GM21447 (cell line): ENCODE measurements around the gene ELF5.

Source experiments
- ATAC-seq: cut with Tn5 transposase; IDR thresholded peaks from one replicate; pipeline ENCODE4 v1.9.1; 2021; ENCODE audit not compliant: unreplicated experiment

ELF5 gene

DNA sequence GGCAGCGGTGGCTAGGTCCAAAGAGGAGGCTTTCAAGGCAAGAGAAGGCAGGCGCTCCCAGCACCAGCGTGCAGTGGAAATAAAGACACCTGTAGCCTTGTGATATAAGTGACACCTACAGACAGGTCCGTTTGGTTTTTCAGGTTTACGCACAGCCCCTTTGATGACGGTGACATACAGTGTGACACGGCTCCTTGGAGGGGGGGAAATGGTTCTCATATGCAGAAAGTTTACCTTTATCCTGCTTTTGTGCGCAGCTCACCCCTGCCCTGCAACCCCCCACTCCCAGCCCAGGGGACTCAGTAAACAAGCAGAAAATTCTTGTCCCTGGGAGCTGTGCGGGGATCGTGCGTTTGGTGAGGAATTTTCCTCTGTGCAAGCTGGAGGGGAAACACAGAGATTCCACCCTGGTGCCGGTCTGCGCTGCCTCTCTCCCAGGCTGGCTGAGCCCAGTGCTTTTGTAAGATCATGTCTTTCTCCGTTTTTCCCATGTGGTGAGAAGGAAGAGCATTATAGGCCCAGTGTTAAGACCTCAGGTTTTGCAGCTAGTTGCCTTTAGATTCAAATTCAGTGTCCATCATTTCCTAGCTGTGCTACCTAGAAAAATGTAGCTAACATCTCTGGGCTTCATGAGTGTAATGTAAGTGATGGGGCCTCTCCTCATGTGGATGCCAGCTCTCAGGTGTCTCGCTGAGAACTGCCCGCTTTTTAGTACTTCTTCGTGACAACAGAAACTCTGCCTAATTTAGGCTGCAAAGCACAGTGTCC lies at the start of gene ELF5:
TSS of gene ELF5 (minus strand) at position 113 of the 768 bp plus-strand sequence. CDS start 8,045 bp downstream, outside the sequence.
- no peak for ATAC-seq

DNA sequence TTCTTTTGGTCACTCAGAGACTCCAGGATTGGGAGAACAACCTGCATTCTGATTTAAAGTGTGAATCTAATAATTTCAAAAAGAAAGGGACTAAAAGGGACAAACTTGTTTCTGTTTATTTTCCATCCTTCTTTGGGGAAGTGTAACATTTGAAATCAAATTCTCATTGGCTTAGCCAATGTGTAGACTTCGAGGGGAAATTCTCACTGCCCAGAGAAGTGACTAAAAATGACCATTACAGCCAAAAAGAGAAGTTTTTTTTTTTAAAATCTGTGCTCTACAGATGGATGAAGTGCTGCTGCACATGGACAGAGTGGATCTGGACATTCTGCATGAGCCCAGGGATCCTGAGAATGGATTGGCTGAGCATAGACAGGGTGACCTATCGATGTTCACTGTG lies 49.4 kb upstream of the ELF5 start:
- ATAC-seq = no peak

DNA sequence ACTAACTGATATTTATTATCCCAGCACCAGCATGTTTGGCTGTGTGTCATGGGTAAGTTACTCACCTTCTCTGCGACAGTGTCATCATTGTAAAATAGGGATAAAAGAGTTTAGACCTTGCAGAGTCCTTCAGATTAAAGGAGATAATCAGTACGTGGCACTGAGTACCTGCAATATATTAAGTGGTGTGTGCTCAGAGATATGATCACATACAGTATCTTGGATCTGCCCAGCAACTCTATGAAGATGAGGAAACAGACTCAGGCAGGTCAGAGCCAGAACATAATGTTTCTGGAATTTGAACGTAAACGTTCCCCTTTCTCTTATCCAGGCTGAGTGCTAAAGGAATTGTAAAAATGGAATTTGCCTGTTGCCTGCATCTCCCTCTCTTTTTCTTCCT lies 46.9 kb upstream of the ELF5 start:
- no peak for ATAC-seq

DNA sequence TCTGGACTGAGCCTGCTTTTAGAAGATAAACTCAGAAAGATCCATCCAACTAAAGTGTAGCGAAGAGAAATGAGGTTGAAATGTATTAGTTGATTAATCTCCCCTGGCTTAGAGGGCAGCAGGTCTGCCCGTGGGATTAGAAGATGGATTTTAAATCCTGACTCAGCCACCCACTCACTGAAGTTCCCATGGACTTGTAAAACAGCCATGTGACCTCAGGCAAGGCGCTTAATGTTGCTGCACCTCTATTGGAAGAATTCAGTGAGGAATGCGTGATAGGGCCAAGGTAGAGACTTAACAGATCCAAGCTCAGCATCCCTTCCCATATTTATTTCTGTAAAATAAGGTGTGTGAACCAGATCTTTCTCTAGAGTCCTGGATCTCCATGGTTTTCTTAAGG lies 45.1 kb upstream of the ELF5 start:
- no peak for ATAC-seq

DNA sequence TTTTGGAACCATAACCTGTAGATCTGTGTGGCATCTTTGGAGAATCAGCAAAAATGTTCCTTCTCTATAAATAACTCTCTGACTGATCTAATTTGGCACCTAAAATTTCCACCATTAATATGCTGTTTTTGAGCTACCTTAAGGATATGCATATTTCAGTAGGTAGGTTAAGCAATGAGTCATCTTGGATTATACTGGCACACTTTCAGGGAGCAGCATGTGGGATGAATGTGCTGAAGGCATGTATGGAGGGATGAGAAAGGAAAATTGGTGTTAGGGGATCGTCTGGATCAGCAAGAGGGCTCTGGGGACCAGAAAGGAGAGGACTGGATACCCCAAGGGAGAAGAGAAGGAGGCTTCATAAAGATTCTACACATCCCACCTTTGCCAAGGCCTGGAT lies 44.6 kb upstream of the ELF5 start:
- no peak for ATAC-seq

DNA sequence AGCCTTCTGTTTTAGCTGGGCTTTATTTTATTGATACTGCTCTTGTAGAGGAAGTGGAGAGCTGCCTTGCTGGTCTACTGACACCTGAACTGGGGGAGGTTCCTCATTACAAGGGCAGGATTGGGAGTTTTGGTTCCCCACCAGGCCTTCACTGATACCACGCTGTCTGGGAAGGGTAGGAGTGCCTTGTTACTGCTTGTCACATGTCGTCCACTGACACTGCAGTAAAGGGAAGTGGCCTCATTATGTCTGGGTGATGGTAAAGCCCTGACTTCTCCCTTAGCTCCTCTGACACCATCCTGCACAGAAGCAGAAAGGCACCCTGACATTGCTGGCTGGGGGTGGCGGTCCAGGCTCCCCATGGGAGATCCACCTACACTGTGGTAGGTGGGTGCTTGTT lies 38.7 kb upstream of the ELF5 start:
- no peak for ATAC-seq

DNA sequence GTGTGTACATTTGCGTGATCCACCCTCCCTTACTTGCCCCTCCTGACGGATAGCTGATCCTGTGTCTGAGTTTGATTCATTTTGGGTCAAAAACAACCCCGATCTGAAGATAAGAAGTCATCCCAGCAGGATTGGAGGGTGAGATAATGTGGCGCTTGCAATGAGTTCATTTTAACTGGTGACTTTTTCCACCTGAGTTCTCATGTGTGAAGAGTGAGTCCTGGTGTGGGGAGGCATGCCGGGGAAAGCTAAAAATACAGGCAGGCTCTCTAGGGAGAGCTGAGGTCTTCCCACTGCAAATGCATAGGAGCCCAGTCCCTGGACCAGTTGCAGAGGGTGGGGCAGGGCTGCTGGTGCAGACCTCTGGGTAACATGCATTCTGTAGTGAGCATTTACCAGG lies 35.7 kb upstream of the ELF5 start:
- no peak for ATAC-seq

DNA sequence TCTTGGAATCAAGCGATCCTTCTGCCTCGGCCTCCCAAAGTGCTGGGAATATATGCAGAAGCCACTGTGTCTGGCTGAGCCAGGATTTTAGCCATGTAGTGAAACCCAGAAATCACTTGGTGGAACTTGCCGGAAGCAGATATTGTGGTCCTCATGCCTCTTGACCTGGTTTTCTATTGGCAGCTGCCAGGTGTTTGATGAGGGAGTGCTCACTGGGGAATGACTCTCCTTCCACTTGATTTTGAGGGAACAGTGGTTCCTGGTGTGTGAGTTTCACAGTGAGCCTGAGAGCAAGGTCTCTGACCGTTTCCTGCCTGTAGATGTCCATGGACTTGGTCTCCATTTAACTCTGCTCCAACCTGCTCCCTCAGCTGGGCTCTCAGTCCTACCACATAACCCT lies 34.7 kb upstream of the ELF5 start:
- ATAC-seq = no peak

DNA sequence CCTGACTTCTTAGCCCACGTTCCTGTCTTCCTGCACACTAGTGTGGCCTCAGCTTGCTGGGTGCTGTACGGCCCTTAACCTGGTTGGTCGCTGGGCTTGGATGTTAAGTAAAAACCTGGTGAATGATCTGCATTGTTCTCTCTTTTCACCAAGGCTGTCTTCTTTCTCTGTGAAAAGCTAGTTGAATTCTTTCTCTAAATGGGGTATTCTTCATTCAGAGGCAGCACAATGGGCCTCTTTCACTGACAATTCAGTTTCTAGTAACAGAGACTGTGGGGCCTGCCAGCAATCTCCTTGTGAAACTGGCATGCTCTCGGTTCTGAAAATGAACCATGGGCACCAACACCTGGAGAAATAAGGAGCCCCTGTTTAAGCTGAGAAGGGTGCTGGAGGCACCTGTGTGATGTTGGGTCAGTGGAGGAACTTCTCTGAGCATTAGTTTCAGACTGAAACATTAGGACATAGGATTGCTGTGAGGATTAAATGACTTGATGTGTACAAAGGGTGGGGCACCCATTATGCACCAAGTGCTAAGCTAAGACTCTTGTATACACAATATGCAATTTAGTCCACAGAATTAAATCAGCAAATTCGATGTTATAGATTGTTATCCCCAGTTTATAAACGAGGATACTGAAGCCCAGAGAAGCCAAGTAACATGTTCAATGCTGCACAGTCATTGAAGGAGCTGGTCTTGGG lies 33.1 kb upstream of the ELF5 start:
- no peak for ATAC-seq

DNA sequence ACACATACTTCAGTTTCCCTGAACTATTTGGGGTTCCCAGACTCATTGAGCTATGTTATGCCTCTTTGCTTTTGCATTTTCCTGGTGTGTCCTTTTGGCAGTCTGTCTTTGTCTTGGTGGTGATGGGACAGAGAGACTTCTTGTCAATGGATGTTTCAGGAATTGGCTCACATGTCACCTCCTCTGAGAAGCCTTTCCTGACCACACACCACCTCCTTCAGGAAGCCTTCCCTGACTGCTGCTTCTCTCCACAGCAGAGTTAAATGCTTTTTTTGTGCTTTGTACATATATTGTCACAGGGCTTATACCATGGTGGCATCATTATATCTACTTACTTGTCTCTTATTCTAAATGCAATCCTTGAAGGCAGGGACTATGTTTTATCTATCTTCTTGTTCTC lies 28.5 kb upstream of the ELF5 start:
- ATAC-seq = no peak

DNA sequence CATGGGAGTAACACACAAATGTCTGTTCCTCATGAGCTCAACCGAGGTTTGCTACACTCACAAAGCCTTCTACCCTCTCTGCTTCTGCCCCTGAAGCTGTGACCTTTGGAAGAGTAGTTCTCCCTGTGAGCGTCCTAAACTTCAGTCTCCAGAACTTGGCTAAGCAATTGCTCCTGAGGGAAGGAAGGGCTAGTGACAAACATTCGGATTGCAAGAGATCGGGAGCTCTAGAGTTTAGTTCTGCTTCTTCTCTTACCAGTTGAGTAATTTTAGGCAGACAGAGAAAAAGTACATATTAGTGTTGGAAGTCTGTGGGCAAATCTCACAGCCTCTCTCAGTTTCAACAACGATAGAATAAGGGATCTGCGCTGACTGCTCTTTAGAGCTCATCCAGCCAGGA lies 27.3 kb upstream of the ELF5 start:
- no peak for ATAC-seq

DNA sequence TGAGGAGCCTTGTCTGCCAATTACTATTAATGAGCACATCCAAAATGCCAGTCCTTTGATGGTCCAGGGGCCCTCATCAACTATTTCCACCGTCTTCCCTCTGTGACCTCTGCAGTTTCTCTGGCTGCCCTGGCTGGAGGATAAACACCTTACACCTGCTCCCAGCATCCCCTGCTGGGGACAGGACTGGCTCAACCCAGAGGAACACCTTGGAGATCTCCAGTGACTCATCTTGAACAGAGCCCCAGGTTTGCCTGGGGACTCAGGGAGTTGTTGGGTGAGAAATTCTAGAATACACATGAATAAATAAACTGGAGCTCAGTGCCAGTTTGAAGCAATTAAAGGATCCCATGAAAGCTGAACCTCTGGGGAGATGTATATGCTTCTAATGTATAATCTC lies 24.0 kb upstream of the ELF5 start:
- ATAC-seq = no peak

DNA sequence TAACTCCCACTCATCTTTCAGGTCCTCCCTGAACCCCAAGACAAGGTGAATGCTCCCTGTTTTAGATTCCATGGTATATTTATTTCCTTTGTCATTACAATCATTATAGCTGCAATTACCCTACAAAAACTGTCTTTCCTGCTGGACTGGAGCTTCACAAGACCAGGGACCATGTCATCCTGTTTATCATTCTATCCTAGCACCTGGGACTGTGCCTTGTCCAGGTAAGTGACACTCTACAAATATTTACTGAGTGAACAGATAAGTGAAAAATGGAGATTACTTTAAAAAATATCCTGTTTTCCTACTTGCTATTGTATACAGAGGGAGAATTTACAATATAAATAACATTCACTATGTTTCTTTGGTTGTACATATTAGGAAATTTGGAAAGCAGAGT lies 22.5 kb upstream of the ELF5 start:
- no peak for ATAC-seq

DNA sequence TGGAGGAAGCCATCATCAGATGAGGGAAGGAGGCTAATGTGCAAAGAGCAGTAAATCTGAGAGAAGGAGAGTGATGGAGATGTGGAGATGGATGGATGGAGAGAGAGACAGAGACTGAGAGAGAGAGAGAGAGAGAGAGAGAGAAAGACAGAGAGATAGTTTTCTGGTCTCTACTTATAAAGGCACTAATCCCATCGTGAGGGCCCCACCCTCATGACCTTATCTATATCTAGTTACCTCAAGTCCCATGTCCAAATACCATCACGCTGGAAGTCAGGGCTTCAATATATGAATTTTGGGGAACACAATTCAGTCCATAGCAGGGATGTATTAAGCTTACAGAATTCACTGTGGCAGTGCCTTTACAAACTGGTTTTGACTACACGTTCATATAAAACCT lies 21.2 kb upstream of the ELF5 start:
- no peak for ATAC-seq

DNA sequence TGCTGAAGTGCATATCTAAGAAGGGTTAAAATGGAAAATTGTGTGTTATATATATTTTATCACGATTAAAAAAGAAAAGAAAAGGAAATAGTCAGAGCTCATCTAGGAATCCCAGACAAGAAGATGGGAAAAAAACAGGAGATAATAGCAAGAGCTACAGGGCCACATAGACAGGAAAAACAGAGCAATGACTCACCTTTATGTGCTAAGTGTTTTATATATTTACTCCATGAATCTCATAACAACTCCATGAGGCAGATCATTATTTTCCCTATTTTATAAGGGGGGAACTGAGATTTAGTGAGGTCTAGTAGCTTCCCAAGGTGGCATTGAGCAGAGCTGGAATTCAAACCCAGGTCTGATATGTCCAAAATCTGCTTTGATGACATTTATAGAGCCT lies 18.1 kb upstream of the ELF5 start:
- ATAC-seq = no peak

DNA sequence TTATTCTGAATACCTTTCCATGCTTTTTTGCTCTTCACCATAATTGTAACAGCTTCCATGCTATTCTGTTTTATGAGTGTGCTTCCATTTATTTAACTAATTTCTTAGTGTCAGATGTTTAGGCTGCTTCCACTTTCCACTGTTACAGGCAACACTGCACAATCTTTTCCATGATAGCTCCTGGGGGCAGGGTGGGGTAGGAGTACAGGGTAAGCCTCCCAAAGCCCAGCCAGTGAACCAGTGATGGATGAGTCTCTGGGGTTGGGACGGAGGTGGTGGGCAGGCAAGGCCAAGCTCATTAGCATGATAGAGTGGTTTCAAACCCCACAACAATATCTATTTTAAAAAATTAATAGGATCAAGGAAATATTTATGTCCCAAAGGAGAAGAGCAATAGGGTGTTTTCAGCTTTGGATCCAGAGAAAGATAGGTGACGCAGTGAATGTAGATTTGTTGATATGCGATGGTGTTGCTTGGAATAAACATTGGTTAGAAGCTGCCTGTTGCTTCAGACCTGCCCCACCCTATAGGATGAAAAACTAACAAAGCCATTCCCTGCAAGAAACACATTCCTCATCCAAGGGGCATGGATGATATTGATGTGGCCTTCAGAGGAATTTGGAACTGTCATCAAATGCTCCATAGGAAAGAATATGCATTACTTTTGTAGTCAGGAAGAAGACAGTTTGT lies 17.1 kb upstream of the ELF5 start:
- ATAC-seq = no peak

DNA sequence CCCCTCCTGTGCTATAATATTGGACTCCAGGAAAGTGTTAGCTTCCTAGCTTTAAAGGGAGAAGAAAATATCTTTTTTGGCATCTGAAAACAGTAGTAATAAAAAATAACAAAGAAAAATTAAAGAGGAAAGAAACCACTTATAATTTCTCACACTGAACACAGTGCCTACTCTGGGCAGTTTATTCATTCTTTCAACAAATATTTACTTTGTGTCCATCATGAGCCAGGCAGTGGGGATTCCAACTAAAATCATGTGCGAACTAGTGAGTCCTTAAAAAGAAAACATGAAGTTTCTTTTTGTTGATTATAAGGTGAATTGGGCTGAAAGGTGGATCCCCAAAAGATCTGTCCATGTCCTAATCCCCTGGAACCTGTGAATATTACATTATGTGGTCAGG lies 16.0 kb upstream of the ELF5 start:
- ATAC-seq = no peak

DNA sequence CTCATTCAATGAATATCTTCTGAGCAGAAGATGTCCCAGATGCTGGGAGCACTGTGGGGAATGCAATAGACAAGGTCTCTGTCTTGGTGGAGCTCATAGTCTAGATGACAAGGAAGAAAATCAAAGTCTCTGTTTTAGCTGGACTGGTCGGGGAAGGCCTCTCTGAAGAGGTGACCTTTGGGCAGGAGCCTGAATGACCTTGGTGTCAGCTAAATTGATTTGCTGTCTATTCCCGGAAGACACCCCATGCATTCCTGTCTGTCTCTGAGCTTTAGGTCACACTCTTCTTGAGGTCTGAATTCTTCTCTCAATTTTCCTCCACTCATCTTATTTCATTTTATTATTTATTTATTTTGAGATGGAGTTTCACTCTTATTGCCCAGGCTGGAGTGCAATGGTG lies 14.5 kb upstream of the ELF5 start:
- ATAC-seq = no peak

DNA sequence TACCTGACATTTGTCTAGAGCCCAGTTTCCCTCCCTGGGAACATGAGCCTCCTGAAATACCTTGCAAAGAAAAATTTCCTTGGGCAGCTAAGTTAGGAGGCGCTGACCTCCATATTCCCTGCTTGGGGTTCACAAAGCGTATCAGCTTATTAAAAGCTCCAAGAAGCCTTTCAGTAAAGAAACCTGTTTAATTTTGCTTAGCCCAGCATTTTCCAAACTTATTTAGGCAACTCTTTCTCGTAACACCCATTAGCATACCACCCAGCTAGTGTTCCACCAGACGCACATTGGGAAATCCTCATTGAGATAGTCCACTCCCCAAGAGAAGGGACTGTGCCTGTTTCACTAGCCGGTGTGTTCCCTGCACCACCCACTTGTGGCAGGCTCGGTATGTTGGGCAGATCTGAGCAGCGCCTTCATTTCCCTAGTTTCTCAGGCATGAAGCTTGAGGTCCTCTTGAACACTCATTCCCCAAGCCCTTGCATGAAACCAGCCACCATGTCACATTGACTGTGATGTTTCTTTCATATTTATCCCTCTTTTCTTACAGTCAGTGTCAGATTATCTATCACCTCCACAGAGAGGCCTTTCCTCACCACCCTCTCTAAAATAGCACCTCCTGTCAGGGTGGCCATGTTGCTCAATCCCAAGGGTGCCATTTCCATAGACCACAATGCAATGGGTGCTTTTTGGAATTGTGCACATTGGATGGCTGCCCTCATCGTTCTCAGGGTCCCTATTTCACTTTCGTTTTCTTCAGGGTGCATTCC lies 12.5 kb upstream of the ELF5 start:
- no peak for ATAC-seq

DNA sequence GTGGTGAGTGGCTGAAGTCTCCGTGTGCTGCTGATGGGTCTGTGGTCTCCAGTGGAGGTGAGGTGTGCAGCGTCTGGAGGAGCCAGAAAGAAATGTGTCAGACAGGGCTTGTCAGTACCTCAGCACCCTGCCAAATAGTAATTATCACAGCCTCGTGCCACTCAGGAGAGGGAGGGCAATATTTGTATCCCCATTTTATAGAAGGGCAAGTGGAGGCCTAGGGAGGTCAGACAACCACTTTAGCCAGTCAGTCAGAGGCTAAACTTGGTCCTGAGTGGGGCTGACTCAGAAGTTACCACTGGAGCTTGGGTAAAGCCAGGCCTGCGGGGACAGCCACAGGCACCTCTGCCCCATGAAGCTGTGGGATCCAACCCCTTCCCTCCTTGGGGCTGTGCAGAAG lies 11.5 kb upstream of the ELF5 start:
- no peak for ATAC-seq

DNA sequence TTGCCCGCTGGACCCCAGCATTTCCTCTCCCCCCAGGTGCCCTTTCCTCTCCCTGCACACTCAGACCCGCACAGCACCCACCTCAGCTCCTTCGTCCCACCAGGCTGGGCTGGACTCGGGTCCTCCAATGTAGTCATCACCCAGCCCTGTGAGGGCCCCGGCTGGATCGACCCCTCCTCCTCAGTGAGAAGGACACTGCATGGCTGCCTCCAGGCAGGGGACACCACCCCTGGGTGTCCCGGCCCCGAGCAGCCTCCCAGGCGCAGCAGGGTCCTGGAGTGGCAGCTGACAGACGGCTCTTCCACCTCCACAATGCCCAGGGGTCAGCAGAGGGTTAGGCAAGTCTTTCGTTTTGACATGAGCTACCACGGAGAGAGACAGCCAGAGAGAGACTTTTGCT lies 11.1 kb upstream of the ELF5 start:
- ATAC-seq = no peak
